ENCODE results near the gene DUSP18. TPM values are rescaled to one million over a fixed set of nuclear protein-coding genes. Genes with fewer than 3 reads are reported as not detected.
"Not testable (repeated sequence)": the region's sequence is repeated elsewhere in the genome, so short reads cannot be mapped to it uniquely, and the experiment has no call there.

The DUSP18 gene
- total RNA-seq, 4 donors from 2014 or later = 5.8 to 50.8 (median 40.2) TPM

- DNase-seq = no peak
- TF ChIP-seq POLR2A (IDR thresholded peaks at IDR 0.05) (no peak), CTCF (IDR thresholded peaks at IDR 0.05) (no peak)
- Histone ChIP-seq H3K4me3 (no peak overlapping the region), H3K36me3 (no peaks in the 10 kb centered on the region), H3K9me3 (no peaks in the 10 kb centered on the region), H3K27ac (no peak overlapping the region), H3K4me1 (no peaks in the 10 kb centered on the region), H3K27me3 (no peaks in the 10 kb centered on the region)
Observed at GRCh38 chr22:30680991-30681770, 13.5 kb upstream of the DUSP18 start.

- not testable (repeated sequence) for H3K27ac ChIP-seq, H3K4me1 ChIP-seq, H3K27me3 ChIP-seq, H3K4me3 ChIP-seq, H3K36me3 ChIP-seq, H3K9me3 ChIP-seq
- peak in 2 of 3 donors; percentile 62 to 80 for DNase-seq
- TF ChIP-seq CTCF (IDR thresholded peaks at IDR 0.05) = peak in 2 of 6 experiments; percentile 1 to 7
Observed at GRCh38 chr22:30679895-30680690, 12.4 kb upstream of the DUSP18 start.

- not testable (repeated sequence) for H3K9me3 ChIP-seq, DNase-seq, H3K4me1 ChIP-seq, H3K36me3 ChIP-seq, H3K27ac ChIP-seq, H3K27me3 ChIP-seq, H3K4me3 ChIP-seq
Observed at GRCh38 chr22:30676565-30676964, 8.9 kb upstream of the DUSP18 start.

GRCh38 chr22:30675436-30675835, 7.8 kb upstream of the DUSP18 start:
- no peaks in the 10 kb centered on the region for H3K4me1 ChIP-seq
- H3K27ac ChIP-seq = no peak overlapping the region
- no peak for TF ChIP-seq POLR2A (IDR thresholded peaks at IDR 0.05)
- no peak for TF ChIP-seq CTCF (IDR thresholded peaks at IDR 0.05)
- no peak for DNase-seq
- no peaks in the 10 kb centered on the region for H3K36me3 ChIP-seq
- no peaks in the 10 kb centered on the region for H3K9me3 ChIP-seq
- no peak overlapping the region for H3K4me3 ChIP-seq
- no peaks in the 10 kb centered on the region for H3K27me3 ChIP-seq

GRCh38 chr22:30674482-30674881, 6.8 kb upstream of the DUSP18 start:
- no peaks in the 10 kb centered on the region for H3K9me3 ChIP-seq
- no peaks in the 10 kb centered on the region for H3K27me3 ChIP-seq
- DNase-seq = no peak
- TF ChIP-seq POLR2A (IDR thresholded peaks at IDR 0.05) (no peak), CTCF (IDR thresholded peaks at IDR 0.05) (no peak)
- no peaks in the 10 kb centered on the region for H3K4me1 ChIP-seq
- H3K36me3 ChIP-seq = no peaks in the 10 kb centered on the region
- H3K27ac ChIP-seq = no peak overlapping the region
- no peak overlapping the region for H3K4me3 ChIP-seq

- no peak for DNase-seq
- TF ChIP-seq CTCF (IDR thresholded peaks at IDR 0.05) (no peak), POLR2A (IDR thresholded peaks at IDR 0.05) (no peak)
Observed at GRCh38 chr22:30673136-30673535, 5.5 kb upstream of the DUSP18 start.

More at GRCh38 chr22:30673136-30673535, 5.5 kb upstream of the DUSP18 start:
- Histone ChIP-seq H3K9me3 (no peaks in the 10 kb centered on the region), H3K4me1 (peaks cover 0 to 4% (median 2%) of the 10 kb centered on the region in 4 donors), H3K4me3 (no peak overlapping the region), H3K27me3 (no peaks in the 10 kb centered on the region), H3K36me3 (no peaks in the 10 kb centered on the region), H3K27ac (no peak overlapping the region)
